ENCODE results near the gene XRCC5. TPM values are rescaled to one million over a fixed set of nuclear protein-coding genes. Genes with fewer than 3 reads are reported as not detected.

XRCC5 gene
- polyA plus RNA-seq, 1 donor from 2014 or later: 279 TPM

DNA sequence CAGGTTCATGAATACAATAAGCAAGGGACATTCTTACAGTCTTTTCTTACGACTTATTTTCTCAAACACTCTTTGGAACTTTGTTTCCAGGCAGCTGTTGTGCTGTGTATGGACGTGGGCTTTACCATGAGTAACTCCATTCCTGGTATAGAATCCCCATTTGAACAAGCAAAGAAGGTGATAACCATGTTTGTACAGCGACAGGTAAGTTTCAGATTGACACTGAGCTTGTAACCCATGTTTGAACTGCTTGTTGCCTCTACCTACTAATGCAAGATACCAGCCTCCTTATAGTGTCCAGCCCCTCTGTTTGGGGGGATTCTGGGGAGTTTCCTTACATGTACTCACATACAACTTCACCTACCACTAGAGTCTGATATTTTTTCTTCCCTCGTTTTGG, 3.8 kb downstream of the XRCC5 start:
- no peak overlapping the region for H2AFZ ChIP-seq (ENCODE audit: low read depth, low read length)
- no peaks in the 10 kb centered on the region for H3K9me2 ChIP-seq (ENCODE audit: insufficient read depth, low read length)
- H3K27ac ChIP-seq (ENCODE audit: low read length): no peak overlapping the region
- H3K4me2 ChIP-seq (ENCODE audit: low read length): no peak overlapping the region
- no peak overlapping the region for H3K4me3 ChIP-seq (ENCODE audit: low read length)
- no peak overlapping the region for H3K9ac ChIP-seq (ENCODE audit: low read length)
- H3K9me3 ChIP-seq (ENCODE audit: low read length): no peaks in the 10 kb centered on the region
- H3K36me3 ChIP-seq (ENCODE audit: insufficient read depth, low read length): peaks cover 12% of the 10 kb centered on the region
- peaks cover 58% of the 10 kb centered on the region for H3K79me2 ChIP-seq (replicated peaks; ENCODE audit: insufficient read depth, low read length)
- TF ChIP-seq MXI1 (conservative IDR thresholded peaks at IDR 0.05; ENCODE audit: poor library complexity, severe bottlenecking) (no peak), TAF1 (IDR thresholded peaks at IDR 0.05; ENCODE audit: low read depth) (no peak), EZH2 (IDR thresholded peaks at IDR 0.05; ENCODE audit: borderline replicate concordance, insufficient read depth, low read length, poor library complexity, severe bottlenecking) (no peak), EP300 (conservative IDR thresholded peaks at IDR 0.05; ENCODE audit: poor library complexity, severe bottlenecking) (no peak), POLR2AphosphoS5 (IDR thresholded peaks at IDR 0.05) (no peak), RAD21 (conservative IDR thresholded peaks at IDR 0.05) (no peak), SMC3 (conservative IDR thresholded peaks at IDR 0.05; ENCODE audit: poor library complexity) (no peak)
- TF ChIP-seq, protein P1, sequence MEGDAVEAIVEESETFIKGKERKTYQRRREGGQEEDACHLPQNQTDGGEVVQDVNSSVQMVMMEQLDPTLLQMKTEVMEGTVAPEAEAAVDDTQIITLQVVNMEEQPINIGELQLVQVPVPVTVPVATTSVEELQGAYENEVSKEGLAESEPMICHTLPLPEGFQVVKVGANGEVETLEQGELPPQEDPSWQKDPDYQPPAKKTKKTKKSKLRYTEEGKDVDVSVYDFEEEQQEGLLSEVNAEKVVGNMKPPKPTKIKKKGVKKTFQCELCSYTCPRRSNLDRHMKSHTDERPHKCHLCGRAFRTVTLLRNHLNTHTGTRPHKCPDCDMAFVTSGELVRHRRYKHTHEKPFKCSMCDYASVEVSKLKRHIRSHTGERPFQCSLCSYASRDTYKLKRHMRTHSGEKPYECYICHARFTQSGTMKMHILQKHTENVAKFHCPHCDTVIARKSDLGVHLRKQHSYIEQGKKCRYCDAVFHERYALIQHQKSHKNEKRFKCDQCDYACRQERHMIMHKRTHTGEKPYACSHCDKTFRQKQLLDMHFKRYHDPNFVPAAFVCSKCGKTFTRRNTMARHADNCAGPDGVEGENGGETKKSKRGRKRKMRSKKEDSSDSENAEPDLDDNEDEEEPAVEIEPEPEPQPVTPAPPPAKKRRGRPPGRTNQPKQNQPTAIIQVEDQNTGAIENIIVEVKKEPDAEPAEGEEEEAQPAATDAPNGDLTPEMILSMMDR (IDR thresholded peaks at IDR 0.05; ENCODE audit: poor library complexity, severe bottlenecking): no peak
- TF ChIP-seq, protein P2, sequence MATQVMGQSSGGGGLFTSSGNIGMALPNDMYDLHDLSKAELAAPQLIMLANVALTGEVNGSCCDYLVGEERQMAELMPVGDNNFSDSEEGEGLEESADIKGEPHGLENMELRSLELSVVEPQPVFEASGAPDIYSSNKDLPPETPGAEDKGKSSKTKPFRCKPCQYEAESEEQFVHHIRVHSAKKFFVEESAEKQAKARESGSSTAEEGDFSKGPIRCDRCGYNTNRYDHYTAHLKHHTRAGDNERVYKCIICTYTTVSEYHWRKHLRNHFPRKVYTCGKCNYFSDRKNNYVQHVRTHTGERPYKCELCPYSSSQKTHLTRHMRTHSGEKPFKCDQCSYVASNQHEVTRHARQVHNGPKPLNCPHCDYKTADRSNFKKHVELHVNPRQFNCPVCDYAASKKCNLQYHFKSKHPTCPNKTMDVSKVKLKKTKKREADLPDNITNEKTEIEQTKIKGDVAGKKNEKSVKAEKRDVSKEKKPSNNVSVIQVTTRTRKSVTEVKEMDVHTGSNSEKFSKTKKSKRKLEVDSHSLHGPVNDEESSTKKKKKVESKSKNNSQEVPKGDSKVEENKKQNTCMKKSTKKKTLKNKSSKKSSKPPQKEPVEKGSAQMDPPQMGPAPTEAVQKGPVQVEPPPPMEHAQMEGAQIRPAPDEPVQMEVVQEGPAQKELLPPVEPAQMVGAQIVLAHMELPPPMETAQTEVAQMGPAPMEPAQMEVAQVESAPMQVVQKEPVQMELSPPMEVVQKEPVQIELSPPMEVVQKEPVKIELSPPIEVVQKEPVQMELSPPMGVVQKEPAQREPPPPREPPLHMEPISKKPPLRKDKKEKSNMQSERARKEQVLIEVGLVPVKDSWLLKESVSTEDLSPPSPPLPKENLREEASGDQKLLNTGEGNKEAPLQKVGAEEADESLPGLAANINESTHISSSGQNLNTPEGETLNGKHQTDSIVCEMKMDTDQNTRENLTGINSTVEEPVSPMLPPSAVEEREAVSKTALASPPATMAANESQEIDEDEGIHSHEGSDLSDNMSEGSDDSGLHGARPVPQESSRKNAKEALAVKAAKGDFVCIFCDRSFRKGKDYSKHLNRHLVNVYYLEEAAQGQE (IDR thresholded peaks at IDR 0.05; ENCODE audit: borderline replicate concordance): no peak
- no peaks in the 10 kb centered on the region for H3F3A ChIP-seq (ENCODE audit: insufficient read depth, low read length, poor library complexity, severe bottlenecking)
- H3K27me3 ChIP-seq (ENCODE audit: insufficient read depth, low read depth, low read length): no peaks in the 10 kb centered on the region
- no peaks in the 10 kb centered on the region for H4K20me1 ChIP-seq (ENCODE audit: insufficient read depth)

DNA sequence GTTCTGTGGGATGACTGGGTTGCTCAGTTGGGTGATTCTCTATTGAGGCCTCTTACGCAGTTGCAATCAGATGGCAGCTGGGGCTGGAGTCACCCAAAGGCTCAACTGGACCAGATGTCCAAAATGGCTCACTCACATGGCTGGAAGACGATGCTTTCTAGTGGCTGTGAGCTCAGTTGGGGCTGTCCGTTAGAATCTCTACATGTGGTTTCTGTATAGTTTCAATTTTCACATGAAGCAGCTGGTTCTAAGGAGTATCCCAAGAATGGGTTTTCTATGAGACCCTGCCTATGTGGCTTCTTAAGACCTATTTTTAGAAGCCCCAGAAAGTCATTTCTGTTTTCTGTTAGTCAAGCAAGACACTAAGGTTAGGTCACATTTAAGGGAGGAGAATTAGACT, 4.4 kb downstream of the XRCC5 start:
- Histone ChIP-seq H3K27ac (ENCODE audit: low read length) (no peak overlapping the region), H3K4me3 (ENCODE audit: low read length) (no peak overlapping the region), H3K27me3 (ENCODE audit: insufficient read depth, low read depth, low read length) (no peaks in the 10 kb centered on the region), H3K9me3 (ENCODE audit: low read length) (no peaks in the 10 kb centered on the region), H4K20me1 (ENCODE audit: insufficient read depth) (no peaks in the 10 kb centered on the region), H3K4me2 (ENCODE audit: low read length) (no peak overlapping the region), H3K36me3 (ENCODE audit: insufficient read depth, low read length) (peaks cover 12% of the 10 kb centered on the region), H3K79me2 (replicated peaks; ENCODE audit: insufficient read depth, low read length) (peaks cover 64% of the 10 kb centered on the region), H2AFZ (ENCODE audit: low read depth, low read length) (no peak overlapping the region), H3F3A (ENCODE audit: insufficient read depth, low read length, poor library complexity, severe bottlenecking) (no peaks in the 10 kb centered on the region), H3K9ac (ENCODE audit: low read length) (no peak overlapping the region), H3K9me2 (ENCODE audit: insufficient read depth, low read length) (no peaks in the 10 kb centered on the region)
- TF ChIP-seq TAF1 (IDR thresholded peaks at IDR 0.05; ENCODE audit: low read depth) (no peak), RAD21 (conservative IDR thresholded peaks at IDR 0.05) (no peak), SMC3 (conservative IDR thresholded peaks at IDR 0.05; ENCODE audit: poor library complexity) (no peak), EP300 (conservative IDR thresholded peaks at IDR 0.05; ENCODE audit: poor library complexity, severe bottlenecking) (no peak), EZH2 (IDR thresholded peaks at IDR 0.05; ENCODE audit: borderline replicate concordance, insufficient read depth, low read length, poor library complexity, severe bottlenecking) (no peak), MXI1 (conservative IDR thresholded peaks at IDR 0.05; ENCODE audit: poor library complexity, severe bottlenecking) (no peak), POLR2AphosphoS5 (IDR thresholded peaks at IDR 0.05) (no peak)
- TF ChIP-seq, protein P1 (IDR thresholded peaks at IDR 0.05; ENCODE audit: poor library complexity, severe bottlenecking): no peak
- TF ChIP-seq, protein P2 (IDR thresholded peaks at IDR 0.05; ENCODE audit: borderline replicate concordance): no peak

All from neural cell (in vitro differentiated cells).